Activated naive CD4-positive, alpha-beta T cell treated with anti-CD3 and anti-CD28 coated beads, Interleukin-2, amount 50 U/mL, for 72 hours (primary cell): Measurements from ENCODE around the gene HHIP. TPM values are rescaled to one million over a fixed set of nuclear protein-coding genes. Genes with fewer than 3 reads are reported as not detected.

Experiments used
- ATAC-seq, 2 donors: fragments of 150-1000 bp; cut with Tn5 transposase; 2 replicates each; pipeline ENCODE4 v1.10.0; 2021; ENCODE audit warnings: mild to moderate bottlenecking in 2 of 2, moderate library complexity in 2 of 2
- DNase-seq, 2 donors: peaks; one replicate each; pipeline ENCODE4 v3.0.0; 2021 to 2022; ENCODE audit warnings: low spot score in 2 of 2
- H3K27ac Mint-ChIP-seq, 2 donors: one replicate each; pipeline ENCODE4 v1.8.0; 2022; ENCODE audit warnings: mild to moderate bottlenecking in 2 of 2, mixed read lengths in 2 of 2
- H3K36me3 Mint-ChIP-seq, 2 donors: one replicate each; pipeline ENCODE4 v1.8.0; 2022; ENCODE audit warnings: mixed read lengths in 2 of 2
- H3K9me3 Mint-ChIP-seq, 2 donors: one replicate each; pipeline ENCODE4 v1.8.0; 2022; ENCODE audit warnings: mixed read lengths in 2 of 2
- total RNA-seq, 2 donors: library from RNA; stranded (reverse); gene quantifications; one replicate each; pipeline ENCODE4 v1.2.3, GENCODE V29; 2022

Gene HHIP
- total RNA-seq, 2 donors from 2014 or later, result not detected

DNA sequence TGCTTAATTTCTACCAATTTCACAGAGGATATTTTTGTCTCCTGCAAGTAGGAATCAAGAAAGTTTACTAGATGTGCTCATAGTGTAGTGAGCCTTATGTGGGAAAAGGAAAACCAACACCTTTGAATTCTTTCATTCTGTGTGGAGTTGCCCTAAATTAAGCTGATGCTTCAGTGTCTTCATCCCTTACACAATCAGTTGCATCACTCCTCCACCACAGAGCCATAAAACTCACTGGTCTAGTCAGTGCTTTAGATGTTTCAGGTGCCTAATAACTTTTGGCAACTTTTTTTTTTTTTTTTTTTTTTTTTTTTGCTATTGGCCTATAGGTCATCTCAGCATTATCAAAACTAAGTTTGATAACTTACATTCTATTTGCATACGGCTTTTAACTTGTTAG, 41.5 kb downstream of the HHIP start:
- no peak overlapping the region for H3K27ac Mint-ChIP-seq
- H3K36me3 Mint-ChIP-seq, result no peaks in the 10 kb centered on the region

DNA sequence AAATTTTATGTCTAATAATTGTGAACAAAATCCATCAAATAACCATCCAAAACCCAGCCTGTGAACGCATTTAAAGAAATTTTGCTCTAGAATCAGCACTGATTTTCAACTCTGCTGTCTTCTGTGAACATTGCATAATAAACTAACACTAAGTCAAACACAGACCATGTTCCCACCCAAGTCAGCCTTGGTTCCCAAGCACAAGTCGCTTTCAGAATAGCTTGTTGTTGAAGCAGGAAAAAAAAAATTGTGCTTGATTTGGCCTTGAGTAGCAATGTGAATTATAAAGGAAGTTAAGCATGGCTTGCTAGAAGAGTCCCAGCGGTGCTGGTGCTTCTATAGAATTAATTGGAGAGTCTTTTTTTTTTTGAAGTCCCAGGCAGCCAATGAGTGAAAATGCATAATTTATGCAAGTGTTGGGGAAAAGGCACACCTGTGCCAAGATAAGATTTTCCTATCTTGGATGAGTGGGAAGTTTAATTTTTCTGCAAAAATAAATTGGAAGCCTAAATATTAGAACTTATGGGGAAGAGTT, 42.1 kb downstream of the HHIP start:
- H3K27ac Mint-ChIP-seq, result no peak overlapping the region
- ATAC-seq (no peak), DNase-seq (no peak)
- no peaks in the 10 kb centered on the region for H3K36me3 Mint-ChIP-seq
- H3K9me3 Mint-ChIP-seq, result no peaks in the 10 kb centered on the region

More for the DNA sequence above, 41.5 kb downstream of the HHIP start:
- no peak for ATAC-seq
- DNase-seq, result no peak
- no peaks in the 10 kb centered on the region for H3K9me3 Mint-ChIP-seq

DNA sequence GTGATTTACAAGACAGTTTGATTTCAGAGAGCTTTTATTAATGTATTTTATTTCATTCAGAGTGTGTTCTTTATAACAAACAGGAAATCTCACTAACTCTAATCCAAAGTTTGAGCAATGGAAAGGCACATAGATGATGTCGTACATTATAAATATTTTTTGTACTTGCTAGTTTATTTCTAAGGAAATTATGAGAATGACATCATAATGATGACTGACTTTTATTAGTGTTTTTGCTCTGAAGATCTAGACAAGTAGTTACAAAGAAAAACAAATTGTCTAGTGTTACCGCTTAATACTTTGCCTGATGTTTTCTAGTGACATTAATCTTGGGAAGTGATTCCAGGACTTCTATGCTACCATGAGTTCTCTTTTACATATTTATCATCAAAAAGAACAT, 43.2 kb downstream of the HHIP start:
- DNase-seq (no peak), ATAC-seq (no peak)
- no peaks in the 10 kb centered on the region for H3K36me3 Mint-ChIP-seq
- no peak overlapping the region for H3K27ac Mint-ChIP-seq
- H3K9me3 Mint-ChIP-seq, result no peaks in the 10 kb centered on the region

DNA sequence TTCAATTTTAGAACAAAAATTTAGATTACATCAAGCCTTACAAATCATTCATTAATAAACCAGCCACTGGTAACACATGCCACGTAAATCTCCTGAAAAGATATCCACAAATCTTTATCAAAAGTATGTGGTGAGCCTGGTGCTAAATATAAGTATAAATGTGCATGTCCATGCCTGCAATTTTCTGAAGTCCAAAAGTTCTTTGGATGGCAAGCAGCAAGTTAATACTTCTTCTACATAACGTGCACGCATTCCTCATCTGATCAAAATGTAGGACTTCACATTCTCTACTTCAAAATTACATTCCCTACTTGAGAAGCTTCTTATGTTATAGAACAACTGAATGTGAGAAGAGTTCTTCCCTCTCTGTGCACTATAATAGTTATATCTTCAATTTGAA, 49.8 kb downstream of the HHIP start:
- no peaks in the 10 kb centered on the region for H3K9me3 Mint-ChIP-seq
- no peaks in the 10 kb centered on the region for H3K36me3 Mint-ChIP-seq
- no peak overlapping the region for H3K27ac Mint-ChIP-seq
- ATAC-seq (no peak), DNase-seq (no peak)

DNA sequence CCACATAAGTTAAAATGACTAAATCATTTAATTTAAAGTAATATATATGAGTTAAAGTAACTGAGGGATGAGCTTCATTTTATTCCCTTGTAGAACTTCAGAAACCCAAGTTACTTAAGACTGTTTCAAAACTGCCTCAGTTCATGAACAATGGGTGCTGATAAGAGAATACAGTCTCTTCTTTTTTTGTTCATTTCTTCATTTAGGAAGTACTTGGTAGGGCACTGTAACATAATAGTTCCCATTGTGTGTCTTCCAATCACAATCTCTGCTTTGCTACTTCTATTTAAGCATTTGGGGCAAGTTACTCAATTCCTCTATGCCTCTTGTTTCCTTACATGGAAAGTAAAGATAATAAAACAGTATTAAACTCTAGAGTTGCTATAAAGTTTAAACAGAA, 50.4 kb downstream of the HHIP start:
- DNase-seq (no peak), ATAC-seq (no peak)
- Mint-ChIP-seq H3K27ac (no peak overlapping the region), H3K9me3 (no peaks in the 10 kb centered on the region), H3K36me3 (no peaks in the 10 kb centered on the region)

DNA sequence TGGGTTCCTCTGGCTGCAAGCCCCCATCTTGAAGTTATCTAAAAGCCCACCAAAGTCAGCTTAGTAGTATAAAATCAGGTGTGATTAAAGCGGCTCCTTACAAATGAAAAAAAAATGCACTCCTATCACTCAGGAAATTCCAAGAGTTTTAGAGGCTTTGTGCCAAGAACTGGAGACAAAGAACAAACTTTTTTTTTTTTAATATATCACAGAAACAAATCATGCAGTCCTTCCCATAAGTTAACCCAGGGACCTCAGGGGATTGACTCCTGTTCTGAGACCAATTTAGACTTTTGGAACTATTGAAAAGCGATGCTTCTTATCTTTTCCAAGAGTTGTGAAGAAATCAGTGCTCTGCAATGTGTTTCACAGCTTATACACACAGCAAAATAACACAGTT, 53.6 kb downstream of the HHIP start:
- Mint-ChIP-seq H3K36me3 (no peaks in the 10 kb centered on the region), H3K9me3 (peaks cover 3 to 4% of the 10 kb centered on the region in 2 donors), H3K27ac (no peak overlapping the region)
- no peak for ATAC-seq
- no peak for DNase-seq

DNA sequence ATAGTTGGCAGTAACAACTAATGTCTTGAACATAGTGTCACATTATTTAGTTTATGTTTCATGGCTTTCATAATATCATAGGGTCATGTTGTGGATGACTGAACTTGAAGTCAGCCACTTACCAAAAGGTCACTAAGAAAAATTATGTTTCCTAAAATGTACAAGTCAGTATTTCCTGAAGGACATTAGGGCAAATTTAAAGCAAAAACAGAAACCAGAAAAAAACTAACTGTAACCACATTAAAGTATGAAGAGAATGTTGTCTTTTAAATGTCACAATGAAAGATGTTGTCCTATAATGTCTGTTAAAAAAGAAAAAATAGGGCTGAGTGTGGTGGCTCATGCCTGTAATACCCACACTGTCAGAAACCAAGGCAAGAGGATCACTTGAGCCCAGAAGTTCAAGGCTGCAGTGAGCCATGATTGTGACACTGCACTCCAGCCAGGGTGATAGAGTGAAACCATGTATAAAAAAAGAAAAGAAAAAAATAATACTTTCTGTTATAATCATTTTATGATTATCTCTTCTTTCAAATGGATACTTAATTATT, 55.8 kb downstream of the HHIP start:
- Mint-ChIP-seq H3K36me3 (no peaks in the 10 kb centered on the region), H3K27ac (no peak overlapping the region), H3K9me3 (peaks cover 3 to 4% of the 10 kb centered on the region in 2 donors)
- ATAC-seq (no peak), DNase-seq (no peak)

DNA sequence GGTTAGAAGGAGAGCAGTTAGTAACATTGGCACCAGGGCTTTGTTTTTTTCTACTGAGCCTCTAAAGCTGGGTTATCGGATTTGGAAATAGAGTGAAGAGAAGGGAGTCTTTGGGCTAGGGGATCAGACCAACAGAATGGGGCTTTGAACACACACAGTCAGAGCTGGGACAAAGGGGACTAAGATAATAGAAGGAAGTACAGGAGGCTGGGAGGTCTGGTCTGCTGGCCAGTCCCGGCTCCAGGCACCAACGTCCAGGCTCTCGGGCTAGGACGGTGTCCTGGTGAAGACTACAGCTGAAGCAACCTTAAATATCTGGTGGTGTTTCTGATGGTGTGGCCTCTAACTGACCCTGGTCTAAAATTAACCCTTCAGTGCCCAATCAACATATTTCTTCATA, 57.5 kb downstream of the HHIP start:
- ATAC-seq (no peak), DNase-seq (no peak)
- H3K27ac Mint-ChIP-seq, result no peak overlapping the region
- peaks cover 3 to 4% of the 10 kb centered on the region in 2 donors for H3K9me3 Mint-ChIP-seq
- H3K36me3 Mint-ChIP-seq, result no peaks in the 10 kb centered on the region

DNA sequence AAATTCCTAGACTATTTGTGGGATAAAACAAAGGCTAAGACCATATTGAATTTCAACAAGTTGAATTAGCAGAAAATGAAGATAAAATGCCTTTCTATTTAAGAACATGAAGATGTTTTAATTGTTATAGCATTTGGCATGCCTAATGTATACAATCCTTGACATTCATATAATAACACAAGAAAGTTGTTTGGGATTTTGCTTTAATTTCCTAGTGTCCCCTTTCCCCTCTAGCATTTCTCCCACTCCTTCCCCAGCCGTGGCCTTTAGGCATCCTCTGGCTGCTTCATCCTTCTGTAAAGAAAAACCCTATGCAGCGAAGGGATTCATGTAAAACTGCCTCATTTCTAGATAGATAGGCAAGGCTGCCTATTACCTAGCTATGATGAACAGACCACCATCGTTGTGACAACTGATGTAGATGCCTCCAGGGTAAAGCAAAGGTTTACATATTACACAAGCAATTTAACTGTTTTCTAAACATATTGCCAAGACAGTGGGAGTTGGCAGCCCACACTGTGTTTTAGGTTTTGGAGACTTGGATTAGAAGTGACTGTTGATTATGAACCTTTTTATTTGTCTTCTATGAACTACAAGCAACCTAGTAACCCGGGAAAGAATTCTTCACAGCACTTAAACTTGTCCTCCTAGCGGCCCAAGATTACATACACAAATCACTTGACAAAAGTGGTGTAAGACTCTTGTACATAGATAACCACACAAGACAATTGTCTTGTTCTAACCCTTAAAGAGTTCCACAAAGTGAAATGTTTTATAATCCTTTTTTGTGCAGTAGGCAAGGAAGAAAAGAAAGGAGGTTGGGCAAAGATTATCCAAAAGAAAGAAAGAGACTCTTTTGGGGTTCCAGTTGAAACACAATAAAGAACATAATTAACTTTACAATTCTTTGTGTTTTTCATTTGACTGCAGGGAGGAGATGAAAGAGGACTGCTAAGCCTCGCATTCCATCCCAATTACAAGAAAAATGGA, 59.9 kb downstream of the HHIP start:
- no peak for ATAC-seq
- Mint-ChIP-seq H3K36me3 (no peaks in the 10 kb centered on the region), H3K9me3 (peaks cover 3 to 4% of the 10 kb centered on the region in 2 donors), H3K27ac (no peak overlapping the region)
- no peak for DNase-seq

DNA sequence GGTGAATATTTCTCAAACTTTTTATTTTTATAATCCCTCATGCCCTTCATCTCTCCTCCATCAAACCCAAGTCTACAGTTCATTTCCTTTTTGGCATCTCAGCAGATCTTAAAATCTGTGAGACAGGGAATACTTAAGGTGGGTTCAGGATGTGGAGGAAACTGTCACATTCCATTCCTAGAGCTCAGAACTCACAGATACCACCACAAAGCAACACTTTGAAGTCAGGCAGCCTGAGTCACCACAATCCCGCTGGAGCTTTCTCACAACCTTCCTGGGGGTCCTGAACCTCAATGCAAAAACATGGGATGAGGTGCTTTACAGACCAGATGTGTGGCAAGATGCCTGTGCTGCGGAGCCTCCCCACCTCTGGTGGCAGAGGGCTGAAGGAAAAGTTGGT, 63.2 kb downstream of the HHIP start:
- DNase-seq (no peak), ATAC-seq (no peak)
- Mint-ChIP-seq H3K27ac (no peak overlapping the region), H3K36me3 (no peaks in the 10 kb centered on the region), H3K9me3 (no peaks in the 10 kb centered on the region)

DNA sequence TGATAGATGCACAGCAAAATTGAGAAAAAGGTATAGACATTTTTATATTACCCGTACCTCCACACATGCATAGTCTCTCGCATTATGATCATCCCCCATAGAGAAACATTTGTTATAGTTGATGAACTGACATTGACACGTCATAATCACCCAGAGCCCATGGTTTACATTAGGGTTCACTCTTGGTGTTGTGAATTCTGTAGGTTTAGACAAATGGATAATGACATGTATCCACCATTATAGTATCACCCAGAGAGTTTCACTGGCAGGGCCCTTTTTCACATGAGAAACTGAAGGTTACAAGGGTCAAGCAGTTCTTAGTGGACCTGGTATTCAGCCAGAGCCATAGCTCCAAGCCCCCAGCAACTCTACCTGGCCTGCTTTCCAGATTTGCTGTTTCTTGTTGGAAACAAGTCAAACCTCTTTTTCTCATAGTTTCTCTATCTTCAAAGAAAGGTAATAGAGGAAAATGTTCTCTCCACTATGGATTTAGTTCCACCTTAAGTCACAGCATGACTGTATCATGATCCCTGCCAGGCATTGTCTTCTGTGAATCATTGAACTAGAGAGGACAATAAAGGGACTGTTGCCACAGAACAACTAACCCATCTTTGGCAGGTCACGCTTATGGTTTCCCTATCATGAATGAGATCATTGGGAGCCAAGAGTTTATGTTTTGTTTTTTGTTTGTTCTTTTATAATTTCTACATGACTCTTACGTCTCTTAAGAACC, 64.0 kb downstream of the HHIP start:
- no peak for DNase-seq
- no peaks in the 10 kb centered on the region for H3K36me3 Mint-ChIP-seq
- H3K27ac Mint-ChIP-seq, result no peak overlapping the region
- H3K9me3 Mint-ChIP-seq, result no peaks in the 10 kb centered on the region
- no peak for ATAC-seq

DNA sequence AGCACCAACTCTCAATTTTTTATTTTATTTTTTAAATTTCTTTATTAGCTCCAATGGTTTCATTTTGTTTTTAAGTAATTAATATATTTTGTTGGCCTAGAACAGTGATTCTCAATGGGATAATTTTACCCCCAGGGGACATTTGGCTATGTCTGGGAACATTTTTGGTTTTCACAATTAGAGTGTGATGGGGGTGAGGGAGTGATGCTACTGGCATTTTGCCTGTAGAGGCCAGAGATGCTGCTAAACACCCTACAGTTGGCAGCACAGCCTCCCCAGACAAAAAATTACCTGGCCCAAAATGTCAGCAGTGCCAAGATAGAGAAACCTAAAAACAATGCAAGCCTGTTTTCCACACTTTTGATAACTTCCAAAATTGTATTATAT, 64.6 kb downstream of the HHIP start:
- Mint-ChIP-seq H3K9me3 (no peaks in the 10 kb centered on the region), H3K36me3 (no peaks in the 10 kb centered on the region), H3K27ac (no peak overlapping the region)
- DNase-seq, result no peak
- no peak for ATAC-seq

DNA sequence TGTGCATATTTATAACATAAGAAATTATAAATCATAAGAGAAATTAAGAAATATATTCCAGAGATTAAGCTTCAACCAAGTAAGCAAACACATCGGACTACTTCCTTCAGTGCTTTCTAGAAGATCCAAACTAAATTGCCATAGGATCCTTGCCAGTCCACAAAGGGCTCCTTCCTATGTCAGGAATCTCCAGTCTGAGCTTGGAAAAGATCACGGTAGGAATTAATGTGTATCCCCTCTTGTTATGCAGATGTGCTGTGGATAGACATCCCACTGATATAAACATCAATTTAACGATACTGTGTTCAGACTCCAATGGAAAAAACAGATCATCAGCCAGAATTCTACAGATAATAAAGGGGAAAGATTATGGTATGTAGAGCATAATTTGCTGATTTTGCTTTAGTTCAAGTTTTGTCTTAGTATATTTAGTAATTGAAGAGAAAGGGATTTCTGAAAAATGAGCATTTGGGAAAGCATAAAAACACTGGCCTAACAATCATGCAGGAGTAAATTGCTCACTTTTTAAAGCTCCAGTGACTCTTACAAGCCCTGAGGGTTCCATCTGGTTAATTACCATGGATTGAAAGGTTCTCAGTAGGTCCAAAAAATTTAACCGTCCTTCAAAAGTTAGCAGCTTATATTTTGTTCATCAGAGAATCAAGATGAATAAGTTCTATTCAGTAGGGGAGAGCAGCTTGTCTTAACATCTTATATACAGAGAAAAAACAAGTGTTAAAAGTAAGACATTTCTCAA, 65.9 kb downstream of the HHIP start:
- Mint-ChIP-seq H3K27ac (no peak overlapping the region), H3K36me3 (no peaks in the 10 kb centered on the region), H3K9me3 (no peaks in the 10 kb centered on the region)
- no peak for DNase-seq
- no peak for ATAC-seq

DNA sequence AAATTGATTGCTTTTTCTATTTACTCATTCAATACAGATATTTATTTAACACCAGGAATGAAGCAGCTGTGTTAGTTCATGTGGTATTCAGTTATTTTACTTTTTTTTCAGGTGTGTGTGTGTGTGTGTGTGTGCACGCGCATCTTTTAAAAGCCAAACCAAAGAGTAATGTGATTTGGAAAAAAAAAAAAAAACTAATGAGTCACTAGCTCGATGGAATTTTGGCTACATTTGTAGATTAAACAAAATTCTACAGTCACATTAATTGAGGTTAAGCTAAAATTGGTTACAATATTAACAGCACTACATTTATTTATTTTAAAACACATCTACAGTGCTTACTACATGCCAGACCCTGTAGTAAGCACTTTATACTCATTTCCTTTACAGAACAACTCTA, 66.8 kb downstream of the HHIP start:
- no peak overlapping the region for H3K27ac Mint-ChIP-seq
- H3K36me3 Mint-ChIP-seq, result no peaks in the 10 kb centered on the region
- ATAC-seq (no peak), DNase-seq (no peak)
- H3K9me3 Mint-ChIP-seq, result no peaks in the 10 kb centered on the region

DNA sequence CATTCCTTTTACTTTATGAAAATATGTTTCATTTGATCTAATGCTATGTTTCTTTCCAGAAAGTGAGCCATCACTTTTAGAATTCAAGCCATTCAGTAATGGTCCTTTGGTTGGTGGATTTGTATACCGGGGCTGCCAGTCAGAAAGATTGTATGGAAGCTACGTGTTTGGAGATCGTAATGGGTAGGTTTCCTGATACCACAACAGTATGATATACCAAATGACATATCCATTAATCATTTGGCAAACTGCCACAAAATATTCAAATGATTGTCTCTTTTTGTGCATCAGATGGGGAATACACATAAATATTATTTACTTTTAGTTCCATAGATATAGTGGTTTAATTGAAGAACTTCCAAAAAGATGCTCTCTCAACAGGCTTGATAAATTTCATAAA, 68.2 kb downstream of the HHIP start:
- ATAC-seq (no peak), DNase-seq (no peak)
- H3K9me3 Mint-ChIP-seq, result no peaks in the 10 kb centered on the region
- no peak overlapping the region for H3K27ac Mint-ChIP-seq
- H3K36me3 Mint-ChIP-seq, result no peaks in the 10 kb centered on the region

DNA sequence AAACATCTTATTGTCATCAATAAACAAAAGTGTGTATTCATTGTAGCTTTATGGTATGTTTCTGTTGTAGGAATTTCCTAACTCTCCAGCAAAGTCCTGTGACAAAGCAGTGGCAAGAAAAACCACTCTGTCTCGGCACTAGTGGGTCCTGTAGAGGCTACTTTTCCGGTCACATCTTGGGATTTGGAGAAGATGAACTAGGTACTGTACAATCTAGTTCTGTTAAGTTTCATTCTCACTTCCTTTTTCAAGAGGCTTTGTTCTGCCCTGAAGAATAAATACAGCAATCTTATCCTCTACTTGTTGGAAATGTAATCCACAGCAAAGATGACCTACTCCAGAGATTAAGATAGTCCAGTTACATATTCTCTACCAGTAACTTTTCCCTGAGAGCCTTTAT, 69.3 kb downstream of the HHIP start:
- ATAC-seq (no peak), DNase-seq (no peak)
- H3K9me3 Mint-ChIP-seq, result no peaks in the 10 kb centered on the region
- no peak overlapping the region for H3K27ac Mint-ChIP-seq
- no peaks in the 10 kb centered on the region for H3K36me3 Mint-ChIP-seq

DNA sequence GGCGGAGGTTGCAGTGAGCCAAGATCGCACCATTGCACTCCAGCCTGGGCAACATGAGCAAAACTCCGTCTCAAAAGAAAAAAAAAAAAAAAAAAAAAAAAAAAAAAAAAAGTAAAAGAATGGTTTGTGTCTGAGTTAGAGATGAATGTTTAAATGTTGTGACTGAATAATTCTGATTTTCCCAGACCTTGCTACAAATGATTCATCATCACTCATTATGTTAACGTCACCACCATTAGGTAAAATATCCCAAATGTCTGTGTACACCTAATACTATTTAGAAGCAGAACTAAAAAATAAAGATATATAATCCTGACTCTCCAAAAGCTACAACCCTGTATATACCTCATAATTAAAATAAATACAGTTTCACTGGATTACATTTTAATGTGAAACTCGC, 70.8 kb downstream of the HHIP start:
- Mint-ChIP-seq H3K36me3 (no peaks in the 10 kb centered on the region), H3K27ac (no peak overlapping the region), H3K9me3 (no peaks in the 10 kb centered on the region)
- ATAC-seq (no peak), DNase-seq (no peak)
